ENCODE data around the gene FIGN. TPM values are rescaled to one million over a fixed set of nuclear protein-coding genes. Genes with fewer than 3 reads are reported as not detected.

The FIGN gene
- total and polyA plus RNA-seq, 4 donors = 1.1 to 7.8 (median 5.1) TPM

GRCh38 chr2:163553601-163554000, 182.2 kb downstream of the FIGN start (continued):
- TF ChIP-seq REST (IDR thresholded peaks at IDR 0.05) = no peak
- TF ChIP-seq TAF1 (conservative IDR thresholded peaks at IDR 0.05) = no peak
- no peak for TF ChIP-seq ZBTB33 (IDR thresholded peaks at IDR 0.05)
- TF ChIP-seq FOXA2 (IDR thresholded peaks at IDR 0.05) = no peak
- no peak for TF ChIP-seq ATF3 (IDR thresholded peaks at IDR 0.05)
- no peak for TF ChIP-seq SP1 (IDR thresholded peaks at IDR 0.05)
- no peak for TF ChIP-seq FOXA1 (IDR thresholded peaks at IDR 0.05)

- WGBS = 92% methylated on average over 2 of the region's 2 CpGs
- Histone ChIP-seq H3K9me3 (ENCODE audit: control insufficient read depth in 4 of 4, low read length in 3 of 4) (no peaks in the 10 kb centered on the region), H3K27ac (ENCODE audit: low read depth in 1 of 2, low read length in 2 of 2) (no peak overlapping the region), H3K4me3 (ENCODE audit: low read depth in 1 of 3, low read length in 3 of 3) (no peak overlapping the region), H3K4me1 (ENCODE audit: control insufficient read depth in 4 of 4, insufficient read depth in 4 of 4, low read length in 3 of 4) (no peaks in the 10 kb centered on the region), H3K9ac (ENCODE audit: low read depth in 1 of 2, low read length in 2 of 2) (no peak overlapping the region), H3K27me3 (ENCODE audit: control insufficient read depth in 4 of 4, insufficient read depth in 4 of 4, low read length in 3 of 4) (no peaks in the 10 kb centered on the region), H3K36me3 (ENCODE audit: control insufficient read depth in 4 of 4, insufficient read depth in 3 of 4, low read depth in 1 of 4, low read length in 3 of 4) (no peaks in the 10 kb centered on the region)
- no peak for DNase-seq (ENCODE audit: low spot score)
- no peak for TF ChIP-seq MAX (IDR thresholded peaks at IDR 0.05)
- no peak for TF ChIP-seq NR2F2 (IDR thresholded peaks at IDR 0.05)
- TF ChIP-seq TAF1 (conservative IDR thresholded peaks at IDR 0.05) = no peak
- TF ChIP-seq FOXA1 (IDR thresholded peaks at IDR 0.05) = no peak
- TF ChIP-seq HNF4G (IDR thresholded peaks at IDR 0.05) = no peak
- TF ChIP-seq CTCF (IDR thresholded peaks at IDR 0.05; ENCODE audit: low read depth, low read length, missing input control) = no peak
- no peak for TF ChIP-seq RAD21 (IDR thresholded peaks at IDR 0.05)
- no peak for TF ChIP-seq GABPA (IDR thresholded peaks at IDR 0.05 in 1 of 2, conservative IDR thresholded peaks at IDR 0.05 in 1 of 2)
- TF ChIP-seq HNF4A (conservative IDR thresholded peaks at IDR 0.05) = no peak
These were observed 183.1 kb downstream of the FIGN start for GRCh38 chr2:163552758-163553157.

Measured in liver (tissue), 9 donors.